Thymus (tissue), 2 donors: ENCODE measurements around the gene RGS10. TPM values are rescaled to one million over a fixed set of nuclear protein-coding genes. Genes with fewer than 3 reads are reported as not detected.

Experiments used
- polyA plus RNA-seq: library from polyadenylated mRNA; stranded (reverse); fragments of 200-250 nt; gene quantifications from one replicate; pipeline ENCODE4 v1.2.3, GENCODE V29; 2013
- total RNA-seq: library from RNA; stranded (reverse); fragments of 120-200 nt; gene quantifications from one replicate; pipeline ENCODE4 v1.2.4, GENCODE V29; 2013
- donor health status: healthy.

Gene RGS10
- total and polyA plus RNA-seq, 2 donors, result 304 to 372 TPM

Other genes with a start within 250 kb of the RGS10 start
- gene TIAL1, start 54.2 kb upstream of the RGS10 start, total RNA-seq, result 42.6 TPM
- 128 TPM for gene TIAL1, start 54.2 kb upstream of the RGS10 start, polyA plus RNA-seq
- 1.7 TPM for gene BAG3, start 108.7 kb upstream of the RGS10 start, total RNA-seq
- gene BAG3, start 108.7 kb upstream of the RGS10 start, polyA plus RNA-seq, result 12.6 TPM
- gene INPP5F, start 183.3 kb upstream of the RGS10 start, total RNA-seq, result 10.8 TPM
- gene INPP5F, start 183.3 kb upstream of the RGS10 start, polyA plus RNA-seq, result 9.4 TPM